Vagina (tissue), 2 donors: Measurements from ENCODE around the gene CST7. TPM values are rescaled to one million over a fixed set of nuclear protein-coding genes. Genes with fewer than 3 reads are reported as not detected.

Experiments
- DNase-seq, 2 donors: peaks; one replicate each; pipeline ENCODE4 v3.0.0-alpha.2; 2017; ENCODE audit errors: extremely low spot score in 2 of 2
- H3K27ac ChIP-seq: fragments of 200-600 bp; sonication (generic); one replicate; pipeline ENCODE4 v1.5.1; 2019
- H3K27me3 ChIP-seq: fragments of 200-600 bp; sonication (generic); one replicate; pipeline ENCODE4 v1.5.1; 2019
- H3K36me3 ChIP-seq, 2 donors: fragments of 200-600 bp; sonication (generic); one replicate each; pipeline ENCODE4 v1.5.1; 2017 to 2019
- H3K4me1 ChIP-seq: fragments of 200-600 bp; sonication (generic); one replicate; pipeline ENCODE4 v1.5.1; 2019
- H3K4me3 ChIP-seq, 2 donors: fragments of 200-600 bp; sonication (generic); 1 replicate in 1 of 2; 2 replicates in 1 of 2; pipeline ENCODE4 v1.5.1; 2016 to 2019
- H3K9me3 ChIP-seq: fragments of 200-600 bp; sonication (generic); one replicate; pipeline ENCODE4 v1.5.1; 2019
- CTCF ChIP-seq, 3 experiments: fragments of 450-650 bp in 2 of 3; fragments of 200-600 bp in 1 of 3; sonication (generic) in 1 of 3; IDR thresholded peaks; one replicate each; pipeline ENCODE4 v1.5.1; 2017 to 2019; ENCODE audit warnings: antibody characterized with exemption in 3 of 3, mild to moderate bottlenecking in 2 of 3, moderate library complexity in 2 of 3
- POLR2A ChIP-seq, 2 donors: fragments of 450-650 bp; IDR thresholded peaks; one replicate each; pipeline ENCODE4 v1.6.1; 2017; ENCODE audit warnings: antibody characterized with exemption in 2 of 2, mild to moderate bottlenecking in 2 of 2, moderate library complexity in 2 of 2
- POLR2AphosphoS5 ChIP-seq, 2 donors: sonication (generic); formaldehyde crosslinking; IDR thresholded peaks; one replicate each; pipeline ENCODE4 v1.9.0; 2017; ENCODE audit warnings: antibody characterized with exemption in 2 of 2, mild to moderate bottlenecking in 2 of 2, low read depth in 1 of 2; ENCODE audit not compliant: insufficient read depth in 1 of 2
- intact Hi-C: fragments of 100-400 bp; cut with DNase I; formaldehyde crosslinking; loops from one replicate; pipeline ENCODE4 v1.15.1; 2023
- total RNA-seq: library from RNA; depleted of rRNA; stranded (reverse); fragments of >200 nt; gene quantifications from one replicate; pipeline ENCODE4 v1.2.3, GENCODE V29; 2016

Gene CST7
- total RNA-seq, 1 donor from 2014 or later, result 3.7 TPM

GRCh38 chr20:24953209-24953575, 4.1 kb downstream of the CST7 start:
- Histone ChIP-seq H3K9me3 (no peaks in the 10 kb centered on the region), H3K27me3 (no peaks in the 10 kb centered on the region), H3K27ac (no peak overlapping the region), H3K36me3 (peaks cover 0 to 7% of the 10 kb centered on the region in 2 donors), H3K4me3 (no peak overlapping the region), H3K4me1 (no peaks in the 10 kb centered on the region)
- TF ChIP-seq POLR2A (IDR thresholded peaks at IDR 0.05), result no peak
- TF ChIP-seq POLR2AphosphoS5 (IDR thresholded peaks at IDR 0.05; ENCODE audit: insufficient read depth in 1 of 2, low read depth in 1 of 2), result no peak
- TF ChIP-seq CTCF (IDR thresholded peaks at IDR 0.05), result no peak
- DNase-seq, result peak in 1 of 2 donors; percentile 64
- intact Hi-C loops, result no loop called here

GRCh38 chr20:24953621-24954133, 4.6 kb downstream of the CST7 start:
- TF ChIP-seq CTCF (IDR thresholded peaks at IDR 0.05), result no peak
- TF ChIP-seq POLR2A (IDR thresholded peaks at IDR 0.05), result no peak
- TF ChIP-seq POLR2AphosphoS5 (IDR thresholded peaks at IDR 0.05; ENCODE audit: insufficient read depth in 1 of 2, low read depth in 1 of 2), result no peak
- H3K9me3 ChIP-seq, result no peaks in the 10 kb centered on the region
- peak; percentile 84 to 91 for DNase-seq
- intact Hi-C loops, result no loop called here
- no peak overlapping the region for H3K4me3 ChIP-seq
- peaks cover 0 to 8% of the 10 kb centered on the region in 2 donors for H3K36me3 ChIP-seq
- H3K27me3 ChIP-seq, result no peaks in the 10 kb centered on the region
- H3K4me1 ChIP-seq, result no peaks in the 10 kb centered on the region
- H3K27ac ChIP-seq, result no peak overlapping the region

GRCh38 chr20:24954151-24954550, 5.1 kb downstream of the CST7 start:
- Histone ChIP-seq H3K4me3 (no peak overlapping the region), H3K27ac (no peak overlapping the region), H3K4me1 (no peaks in the 10 kb centered on the region), H3K27me3 (no peaks in the 10 kb centered on the region), H3K36me3 (peaks cover 0 to 12% of the 10 kb centered on the region in 2 donors), H3K9me3 (no peaks in the 10 kb centered on the region)
- intact Hi-C loops, result no loop called here
- DNase-seq, result peak in 1 of 2 donors; percentile 74
- TF ChIP-seq CTCF (IDR thresholded peaks at IDR 0.05), result no peak
- no peak for TF ChIP-seq POLR2A (IDR thresholded peaks at IDR 0.05)
- no peak for TF ChIP-seq POLR2AphosphoS5 (IDR thresholded peaks at IDR 0.05; ENCODE audit: insufficient read depth in 1 of 2, low read depth in 1 of 2)

- Histone ChIP-seq H3K4me1 (no peaks in the 10 kb centered on the region), H3K4me3 (no peak overlapping the region), H3K36me3 (peaks cover 0 to 16% of the 10 kb centered on the region in 2 donors), H3K27me3 (no peaks in the 10 kb centered on the region), H3K27ac (no peak overlapping the region), H3K9me3 (no peaks in the 10 kb centered on the region)
- TF ChIP-seq POLR2AphosphoS5 (IDR thresholded peaks at IDR 0.05; ENCODE audit: insufficient read depth in 1 of 2, low read depth in 1 of 2), result no peak
- no peak for TF ChIP-seq CTCF (IDR thresholded peaks at IDR 0.05)
- no peak for TF ChIP-seq POLR2A (IDR thresholded peaks at IDR 0.05)
- no peak for DNase-seq
- intact Hi-C loops, result no loop called here
These were observed 5.5 kb downstream of the CST7 start for GRCh38 chr20:24954566-24954965.

- Histone ChIP-seq H3K9me3 (no peaks in the 10 kb centered on the region), H3K4me3 (no peak overlapping the region), H3K4me1 (no peaks in the 10 kb centered on the region), H3K36me3 (peaks cover 0 to 16% of the 10 kb centered on the region in 2 donors), H3K27me3 (no peaks in the 10 kb centered on the region), H3K27ac (no peak overlapping the region)
- intact Hi-C loops, result no loop called here
- peak in 1 of 2 donors; percentile 76 for DNase-seq
- TF ChIP-seq POLR2AphosphoS5 (IDR thresholded peaks at IDR 0.05; ENCODE audit: insufficient read depth in 1 of 2, low read depth in 1 of 2) (no peak), CTCF (IDR thresholded peaks at IDR 0.05) (no peak), POLR2A (IDR thresholded peaks at IDR 0.05) (no peak)
These were observed 6.0 kb downstream of the CST7 start for GRCh38 chr20:24955045-24955444.
